GM10266 (cell line): ENCODE results near the gene VTI1A.

Experiments
- DNase-seq: peaks from one replicate; pipeline ENCODE4 v3.0.0; 2012; ENCODE audit errors: extremely low spot score
- CTCF ChIP-seq: IDR thresholded peaks from 2 replicates; pipeline ENCODE4 v1.5.1; 2012; ENCODE audit warnings: mild to moderate bottlenecking, low read depth; ENCODE audit not compliant: control insufficient read depth, insufficient read depth; ENCODE audit errors: missing control alignments

VTI1A gene

DNA sequence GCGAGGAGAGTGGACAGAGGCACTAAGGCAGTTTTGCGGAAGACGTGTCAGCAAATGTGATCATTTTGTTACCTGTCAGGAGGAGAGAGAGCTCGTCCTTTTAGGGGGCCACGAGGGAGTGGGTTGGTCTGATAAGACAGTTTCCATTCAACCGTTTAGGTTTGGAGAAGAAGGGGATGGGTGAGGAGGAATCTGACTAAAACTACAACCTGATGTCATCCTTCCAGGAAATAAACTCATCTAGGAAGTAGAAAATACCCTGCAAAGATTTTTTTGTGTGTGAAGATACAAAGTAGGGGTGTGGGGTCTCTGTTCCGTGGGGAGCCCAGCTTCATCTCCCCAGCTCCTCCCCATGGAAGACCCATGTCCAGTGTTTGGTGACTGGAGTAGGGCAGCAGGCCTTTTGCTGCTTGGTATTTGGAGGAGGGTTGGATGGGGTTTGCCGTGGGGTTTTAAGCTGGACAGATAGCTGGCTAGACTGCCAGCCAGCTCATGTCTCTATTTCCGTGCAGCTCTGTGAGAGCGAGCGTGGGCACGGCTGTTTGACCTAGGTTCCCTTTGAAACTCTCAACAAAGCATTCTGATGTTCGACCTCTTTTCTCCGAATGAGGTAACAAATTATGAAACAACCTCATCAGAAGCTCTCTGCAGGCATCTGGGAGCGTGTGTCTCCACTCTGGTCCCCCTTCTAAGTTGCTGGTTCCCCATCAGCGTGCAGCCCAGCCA lies 367.0 kb downstream of the VTI1A start:
- TF ChIP-seq CTCF, result no peak
- no peak for DNase-seq

GRCh38 chr10:112815269-112816032 lies 368.4 kb downstream of the VTI1A start:
- DNase-seq, result no peak
- TF ChIP-seq CTCF, result no peak

DNA sequence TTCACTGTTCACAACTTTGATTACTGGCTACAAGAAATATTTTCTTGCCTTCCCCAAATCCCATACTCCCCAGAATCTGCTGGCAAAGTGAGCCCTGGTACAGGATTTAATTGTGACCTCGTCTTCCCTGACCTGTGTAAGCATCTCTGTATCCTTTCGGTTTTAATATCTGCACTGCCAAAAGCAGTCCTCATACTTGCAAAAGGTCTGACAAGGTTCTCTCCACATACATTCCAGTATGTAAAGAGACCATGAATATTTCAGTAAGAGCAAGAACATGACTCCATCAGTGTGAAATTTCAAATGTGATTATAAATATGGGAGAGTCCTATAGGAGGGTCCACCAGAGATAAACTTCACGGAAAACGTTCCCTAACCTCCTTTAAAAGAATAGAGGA lies 369.0 kb downstream of the VTI1A start:
- TF ChIP-seq CTCF, result no peak
- DNase-seq, result no peak

GRCh38 chr10:112816891-112817290 lies 369.9 kb downstream of the VTI1A start:
- DNase-seq, result no peak
- no peak for TF ChIP-seq CTCF

GRCh38 chr10:112817981-112818777 lies 371.2 kb downstream of the VTI1A start:
- TF ChIP-seq CTCF, result no peak
- DNase-seq, result no peak

- TF ChIP-seq CTCF, result no peak
- no peak for DNase-seq
These were observed 372.2 kb downstream of the VTI1A start for GRCh38 chr10:112819231-112819630.
